SU-DHL-6 (cell line): ENCODE measurements around the gene ANTXR1.

Experiments used
- H2AFZ ChIP-seq: fragments of 200-600 bp; sonication (generic); 2 replicates; pipeline ENCODE4 v1.6.1; 2014; ENCODE audit warnings: low read depth, mild to moderate bottlenecking, moderate library complexity, mixed read lengths, antibody characterized with exemption, low read length; ENCODE audit not compliant: severe bottlenecking
- H3F3A ChIP-seq: fragments of 200-600 bp; shearing (Covaris generic); 2 replicates; pipeline ENCODE4 v1.6.0; 2016; ENCODE audit warnings: antibody characterized with exemption, mild to moderate bottlenecking; ENCODE audit not compliant: insufficient read depth
- H3K27ac ChIP-seq: fragments of 200-600 bp; sonication (generic); 2 replicates; pipeline ENCODE4 v1.5.1; 2016; ENCODE audit warnings: low read depth, mild to moderate bottlenecking, low read length, moderate library complexity, mixed read lengths
- H3K27me3 ChIP-seq: fragments of 200-600 bp; sonication (generic), shearing (Covaris generic); 2 replicates; pipeline ENCODE4 v1.6.0; 2014; ENCODE audit warnings: mild to moderate bottlenecking, low read length
- H3K36me3 ChIP-seq: fragments of 200-600 bp; sonication (generic); 2 replicates; pipeline ENCODE4 v1.6.1; 2014; ENCODE audit warnings: mild to moderate bottlenecking, low read length, mixed read lengths
- H3K4me2 ChIP-seq: fragments of 300-600, 200-600 bp; shearing (Covaris generic), sonication (generic); 2 replicates; pipeline ENCODE4 v1.6.0; 2014; ENCODE audit warnings: low read length, low read depth, mild to moderate bottlenecking; ENCODE audit not compliant: poor library complexity, severe bottlenecking
- H3K4me3 ChIP-seq: fragments of 200-600 bp; sonication (generic); 2 replicates; pipeline ENCODE4 v1.5.1; 2014; ENCODE audit warnings: antibody characterized with exemption, low read length, mild to moderate bottlenecking, mixed read lengths; ENCODE audit not compliant: insufficient read depth, poor library complexity, severe bottlenecking
- H3K79me2 ChIP-seq: fragments of 200-600 bp; sonication (generic); 2 replicates; pipeline ENCODE4 v1.6.1; 2014; ENCODE audit warnings: mild to moderate bottlenecking, low read length, moderate library complexity; ENCODE audit not compliant: insufficient read depth
- H3K9ac ChIP-seq: fragments of 200-600 bp; sonication (generic); 2 replicates; pipeline ENCODE4 v1.7.0; 2014; ENCODE audit warnings: mild to moderate bottlenecking, low read length
- H3K9me2 ChIP-seq: fragments of 200-600 bp; sonication (generic); replicated peaks from 2 replicates; pipeline ENCODE4 v1.6.1; 2014; ENCODE audit warnings: low read length; ENCODE audit not compliant: insufficient read depth
- H3K9me3 ChIP-seq: fragments of 200-600 bp; sonication (generic); 2 replicates; pipeline ENCODE4 v1.6.1; 2014; ENCODE audit warnings: low read length, mixed read lengths; ENCODE audit not compliant: insufficient read depth
- H4K20me1 ChIP-seq: fragments of 200-600 bp; sonication (generic); 2 replicates; pipeline ENCODE4 v1.6.1; 2014; ENCODE audit warnings: low read depth, mild to moderate bottlenecking, antibody characterized with exemption, low read length, moderate library complexity, mixed read lengths
- CTCF ChIP-seq: fragments of 200-600 bp; sonication (generic); IDR thresholded peaks from one replicate; pipeline ENCODE4 v1.5.1; 2017; ENCODE audit warnings: antibody characterized with exemption, mild to moderate bottlenecking, low read length, moderate library complexity; ENCODE audit not compliant: insufficient read depth, poor library complexity, severe bottlenecking
- EZH2phosphoT487 ChIP-seq: fragments of 200-600 bp; sonication (generic), shearing (Covaris generic); conservative IDR thresholded peaks from 2 replicates; pipeline ENCODE4 v1.6.1; 2018; ENCODE audit warnings: mild to moderate bottlenecking, antibody characterized with exemption, low read length, moderate library complexity, mixed read lengths

Gene ANTXR1

GRCh38 chr2:68994864-68995263 is 18.1 kb upstream of the ANTXR1 start:
- Histone ChIP-seq H4K20me1 (no peaks in the 10 kb centered on the region), H3K36me3 (no peaks in the 10 kb centered on the region), H3F3A (no peaks in the 10 kb centered on the region), H3K9me2 (no peaks in the 10 kb centered on the region), H3K27ac (no peak overlapping the region), H3K9me3 (no peaks in the 10 kb centered on the region), H3K9ac (no peak overlapping the region), H2AFZ (no peak overlapping the region), H3K4me2 (no peak overlapping the region), H3K4me3 (no peak overlapping the region), H3K79me2 (no peaks in the 10 kb centered on the region), H3K27me3 (no peaks in the 10 kb centered on the region)
- TF ChIP-seq EZH2phosphoT487 (no peak), CTCF (no peak)

- Histone ChIP-seq H3K27ac (no peak overlapping the region), H2AFZ (no peak overlapping the region), H3K9me2 (no peaks in the 10 kb centered on the region), H3K9ac (no peak overlapping the region), H3K4me3 (no peak overlapping the region), H3K9me3 (no peaks in the 10 kb centered on the region), H3K27me3 (no peaks in the 10 kb centered on the region), H3K36me3 (no peaks in the 10 kb centered on the region), H4K20me1 (no peaks in the 10 kb centered on the region), H3K4me2 (no peak overlapping the region), H3K79me2 (no peaks in the 10 kb centered on the region), H3F3A (no peaks in the 10 kb centered on the region)
- TF ChIP-seq EZH2phosphoT487 (no peak), CTCF (no peak)
These were observed 17.1 kb upstream of the ANTXR1 start for GRCh38 chr2:68995916-68996315.

- Histone ChIP-seq H3K4me3 (no peak overlapping the region), H3K27ac (no peak overlapping the region), H2AFZ (no peak overlapping the region), H3K79me2 (no peaks in the 10 kb centered on the region), H3K9me2 (no peaks in the 10 kb centered on the region), H4K20me1 (no peaks in the 10 kb centered on the region), H3K36me3 (no peaks in the 10 kb centered on the region), H3K9ac (no peak overlapping the region), H3K27me3 (no peaks in the 10 kb centered on the region), H3K9me3 (no peaks in the 10 kb centered on the region), H3K4me2 (no peak overlapping the region), H3F3A (no peaks in the 10 kb centered on the region)
- TF ChIP-seq CTCF: no peak
- no peak for TF ChIP-seq EZH2phosphoT487
These were observed 15.6 kb upstream of the ANTXR1 start for GRCh38 chr2:68997401-68997800.
